Tibial nerve (tissue), 4 donors: ENCODE results near the gene CCNQ. TPM values are rescaled to one million over a fixed set of nuclear protein-coding genes. Genes with fewer than 3 reads are reported as not detected.

Experiments used
- DNase-seq, 2 donors: peaks; one replicate each; pipeline ENCODE4 v3.0.0-alpha.2; 2019; ENCODE audit warnings: low spot score in 2 of 2
- H3K27ac ChIP-seq, 4 donors: fragments of 200-600 bp; sonication (generic) in 3 of 4; one replicate each; pipeline ENCODE4 v1.5.1; 2017 to 2019; ENCODE audit warnings: mild to moderate bottlenecking in 1 of 4
- H3K27me3 ChIP-seq, 2 donors: fragments of 200-600 bp; sonication (generic) in 1 of 2; one replicate each; pipeline versions ENCODE4 v1.5.1 to v1.6.0; 2017 to 2019
- H3K36me3 ChIP-seq, 3 donors: fragments of 200-600 bp; sonication (generic); one replicate each; pipeline ENCODE4 v1.5.1; 2018 to 2019
- H3K4me1 ChIP-seq, 4 donors: fragments of 200-600 bp; sonication (generic) in 3 of 4; one replicate each; pipeline ENCODE4 v1.5.1; 2017 to 2019
- H3K4me3 ChIP-seq, 4 donors: fragments of 200-600 bp; sonication (generic) in 3 of 4; one replicate each; pipeline ENCODE4 v1.5.1; 2017 to 2019; ENCODE audit warnings: mild to moderate bottlenecking in 1 of 4, moderate library complexity in 1 of 4
- H3K9me3 ChIP-seq, 4 donors: fragments of 200-600 bp; sonication (generic) in 3 of 4; one replicate each; pipeline ENCODE4 v1.5.1; 2017 to 2019
- EP300 ChIP-seq, 2 donors: sonication (generic); formaldehyde crosslinking; IDR thresholded peaks; one replicate each; pipeline ENCODE4 v1.6.1; 2017; ENCODE audit warnings: antibody characterized with exemption in 2 of 2, mild to moderate bottlenecking in 1 of 2
- POLR2A ChIP-seq, 2 donors: fragments of 450-650 bp; IDR thresholded peaks; one replicate each; pipeline ENCODE4 v1.6.1; 2017; ENCODE audit warnings: antibody characterized with exemption in 2 of 2, mild to moderate bottlenecking in 2 of 2, moderate library complexity in 2 of 2
- WGBS, 2 donors: methylation state at CpG; one replicate each; pipeline ENCODE4 v1.1.5; 2018; 5-methylcytosine and 5-hydroxymethylcytosine counted together
- total RNA-seq, 4 donors: library from RNA; depleted of rRNA; stranded (reverse); fragments of >200 nt; gene quantifications; one replicate each; pipeline ENCODE4 v1.1.0, GENCODE V29; 2016
- TF ChIP-seq, protein P1 (sequence below), 5 experiments: fragments of 200-600 bp in 3 of 5; fragments of 450-650 bp in 2 of 5; sonication (generic) in 3 of 5; IDR thresholded peaks; one replicate each; pipeline ENCODE4 v1.5.1; 2016 to 2019; ENCODE audit warnings: antibody characterized with exemption in 5 of 5, mild to moderate bottlenecking in 3 of 5, moderate library complexity in 2 of 5

Gene CCNQ
- total RNA-seq, 4 donors from 2014 or later = 26.4 to 36.9 (median 32.2) TPM

GRCh38 chrX:153593811-153594500 is 5.0 kb downstream of the CCNQ start:
- Histone ChIP-seq H3K4me1 (peaks cover 0 to 7% (median 0%) of the 10 kb centered on the region in 4 donors), H3K27me3 (peaks cover 0 to 5% of the 10 kb centered on the region in 2 donors), H3K36me3 (peaks cover 0 to 62% (median 0%) of the 10 kb centered on the region in 3 donors), H3K27ac (no peak overlapping the region), H3K4me3 (no peak overlapping the region), H3K9me3 (no peaks in the 10 kb centered on the region)
- DNase-seq = no peak
- WGBS, 2 donors = 80 to 86% methylated on average over 19 to 22 of the region's 22 CpGs
- no peak for TF ChIP-seq EP300 (IDR thresholded peaks at IDR 0.05)
- no peak for TF ChIP-seq POLR2A (IDR thresholded peaks at IDR 0.05)
- TF ChIP-seq, protein P1, sequence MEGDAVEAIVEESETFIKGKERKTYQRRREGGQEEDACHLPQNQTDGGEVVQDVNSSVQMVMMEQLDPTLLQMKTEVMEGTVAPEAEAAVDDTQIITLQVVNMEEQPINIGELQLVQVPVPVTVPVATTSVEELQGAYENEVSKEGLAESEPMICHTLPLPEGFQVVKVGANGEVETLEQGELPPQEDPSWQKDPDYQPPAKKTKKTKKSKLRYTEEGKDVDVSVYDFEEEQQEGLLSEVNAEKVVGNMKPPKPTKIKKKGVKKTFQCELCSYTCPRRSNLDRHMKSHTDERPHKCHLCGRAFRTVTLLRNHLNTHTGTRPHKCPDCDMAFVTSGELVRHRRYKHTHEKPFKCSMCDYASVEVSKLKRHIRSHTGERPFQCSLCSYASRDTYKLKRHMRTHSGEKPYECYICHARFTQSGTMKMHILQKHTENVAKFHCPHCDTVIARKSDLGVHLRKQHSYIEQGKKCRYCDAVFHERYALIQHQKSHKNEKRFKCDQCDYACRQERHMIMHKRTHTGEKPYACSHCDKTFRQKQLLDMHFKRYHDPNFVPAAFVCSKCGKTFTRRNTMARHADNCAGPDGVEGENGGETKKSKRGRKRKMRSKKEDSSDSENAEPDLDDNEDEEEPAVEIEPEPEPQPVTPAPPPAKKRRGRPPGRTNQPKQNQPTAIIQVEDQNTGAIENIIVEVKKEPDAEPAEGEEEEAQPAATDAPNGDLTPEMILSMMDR (IDR thresholded peaks at IDR 0.05) = no peak

DNA sequence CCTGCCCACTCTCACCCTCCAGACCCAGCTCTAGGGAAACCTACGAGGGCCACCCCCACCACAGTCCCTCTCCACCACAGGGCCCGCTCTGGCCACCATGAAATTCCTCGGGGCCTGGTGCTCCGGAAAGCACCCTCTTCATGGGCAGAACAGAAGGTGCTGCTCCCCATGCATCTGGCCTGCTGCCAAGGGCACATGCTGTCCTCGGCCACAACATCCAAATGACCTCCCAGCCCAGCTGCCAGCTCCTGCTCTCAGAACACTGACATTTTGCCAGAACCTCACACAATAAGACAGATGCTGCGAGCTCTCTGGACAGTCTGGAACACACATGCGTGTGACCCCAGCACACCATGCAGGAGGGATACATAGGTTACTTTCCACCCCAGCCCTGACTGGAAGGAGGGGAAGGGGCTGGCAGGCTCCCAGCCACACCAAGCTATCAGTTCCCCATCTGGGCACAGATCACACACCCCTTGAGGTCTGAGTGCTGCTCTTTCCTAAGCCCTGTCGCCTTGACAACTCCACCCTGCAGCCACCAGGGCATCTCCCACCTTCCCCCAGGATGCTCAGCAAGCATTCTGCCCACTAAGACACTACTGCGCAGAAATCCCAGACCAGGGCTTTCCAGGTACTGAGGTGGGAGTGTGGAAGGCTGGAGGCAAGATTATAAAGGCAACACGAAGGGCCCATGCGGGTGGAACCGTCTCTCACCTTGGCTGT is 5.8 kb downstream of the CCNQ start:
- Histone ChIP-seq H3K9me3 (no peaks in the 10 kb centered on the region), H3K4me3 (no peak overlapping the region), H3K27me3 (peaks cover 0 to 5% of the 10 kb centered on the region in 2 donors), H3K4me1 (peaks cover 0 to 7% (median 0%) of the 10 kb centered on the region in 4 donors), H3K36me3 (peaks cover 0 to 70% (median 0%) of the 10 kb centered on the region in 3 donors), H3K27ac (no peak overlapping the region)
- no peak for DNase-seq
- TF ChIP-seq, protein P1 (IDR thresholded peaks at IDR 0.05) = no peak
- TF ChIP-seq EP300 (IDR thresholded peaks at IDR 0.05) (no peak), POLR2A (IDR thresholded peaks at IDR 0.05) (no peak)
- WGBS, 2 donors = 77 to 97% methylated on average over 6 to 12 of the region's 12 CpGs

GRCh38 chrX:153592091-153592833 is 6.7 kb downstream of the CCNQ start:
- peaks cover 0 to 79% (median 0%) of the 10 kb centered on the region in 3 donors for H3K36me3 ChIP-seq
- DNase-seq = no peak

GRCh38 chrX:153590961-153591956 is 7.7 kb downstream of the CCNQ start:
- peaks cover 0 to 85% (median 0%) of the 10 kb centered on the region in 3 donors for H3K36me3 ChIP-seq
- TF ChIP-seq, protein P1 (IDR thresholded peaks at IDR 0.05) = no peak
- TF ChIP-seq EP300 (IDR thresholded peaks at IDR 0.05) = no peak
- no peak for TF ChIP-seq POLR2A (IDR thresholded peaks at IDR 0.05)
- H3K4me1 ChIP-seq = no peaks in the 10 kb centered on the region
- no peak for DNase-seq
- 84 to 92% methylated on average over 9 to 26 of the region's 26 CpGs for WGBS, 2 donors
- H3K27me3 ChIP-seq = peaks cover 0 to 5% of the 10 kb centered on the region in 2 donors
- H3K4me3 ChIP-seq = no peak overlapping the region
- H3K9me3 ChIP-seq = no peaks in the 10 kb centered on the region
- H3K27ac ChIP-seq = no peak overlapping the region

More at GRCh38 chrX:153592091-153592833, 6.7 kb downstream of the CCNQ start:
- WGBS, 2 donors = 92 to 100% methylated on average over 2 to 25 of the region's 30 CpGs
- Histone ChIP-seq H3K27me3 (peaks cover 0 to 5% of the 10 kb centered on the region in 2 donors), H3K4me3 (no peak overlapping the region), H3K27ac (no peak overlapping the region), H3K9me3 (no peaks in the 10 kb centered on the region), H3K4me1 (no peaks in the 10 kb centered on the region)
- TF ChIP-seq POLR2A (IDR thresholded peaks at IDR 0.05) = no peak
- TF ChIP-seq, protein P1 (IDR thresholded peaks at IDR 0.05) = no peak
- no peak for TF ChIP-seq EP300 (IDR thresholded peaks at IDR 0.05)
